Activated CD8-positive, alpha-beta T cell treated with anti-CD3 and anti-CD28 coated beads for 36 hours (primary cell): ENCODE measurements around the gene LRBA. TPM values are rescaled to one million over a fixed set of nuclear protein-coding genes. Genes with fewer than 3 reads are reported as not detected.
"Not testable (repeated sequence)": the region's sequence is repeated elsewhere in the genome, so short reads cannot be mapped to it uniquely, and the experiment has no call there.

Experiments
- ATAC-seq: fragments of 200-7000 bp; cut with Tn5 transposase; one replicate; pipeline ENCODE4 v1.10.0; 2021; ENCODE audit warnings: mild to moderate bottlenecking, moderate library complexity
- CTCF ChIA-PET: fragments of 350-600 bp; sonication (Branson Sonifier 250); formaldehyde crosslinking; loops from one replicate; lab custom pipeline; 2021; ENCODE audit warnings: antibody characterized with exemption; lab: Charles Lee
- POLR2A ChIA-PET: fragments of 350-600 bp; sonication (Branson Sonifier 250); formaldehyde crosslinking; loops from one replicate; lab custom pipeline; 2021; ENCODE audit warnings: antibody characterized with exemption; lab: Charles Lee
- DNase-seq: peaks from one replicate; pipeline ENCODE4 v3.0.0-alpha.2; 2020
- H3K27ac Mint-ChIP-seq: one replicate; pipeline ENCODE4 v1.8.0; 2021; ENCODE audit warnings: mild to moderate bottlenecking, mixed read lengths
- H3K27me3 Mint-ChIP-seq: one replicate; pipeline ENCODE4 v1.8.0; 2021; ENCODE audit warnings: mixed read lengths
- H3K36me3 Mint-ChIP-seq: one replicate; pipeline ENCODE4 v1.8.0; 2021; ENCODE audit warnings: low read depth, mixed read lengths
- H3K4me1 Mint-ChIP-seq: one replicate; pipeline ENCODE4 v1.8.0; 2021; ENCODE audit warnings: low read depth, mixed read lengths
- H3K4me3 Mint-ChIP-seq: one replicate; pipeline ENCODE4 v1.8.0; 2021; ENCODE audit warnings: mild to moderate bottlenecking, moderate library complexity, mixed read lengths
- H3K9me3 Mint-ChIP-seq: one replicate; pipeline ENCODE4 v1.8.0; 2021; ENCODE audit warnings: mixed read lengths
- intact Hi-C: fragments of 100-400 bp; cut with micrococcal nuclease; formaldehyde crosslinking; loops from one replicate; pipeline ENCODE4 v1.10.0; 2022
- total RNA-seq, 2 experiments: library from RNA; stranded (reverse); gene quantifications; one replicate each; pipeline ENCODE4 v1.2.3, GENCODE V29; 2021
- TF ChIP-seq, protein P1 (sequence below): fragments of 200-600 bp; IDR thresholded peaks from one replicate; pipeline ENCODE4 v1.8.0; 2022; ENCODE audit warnings: antibody characterized with exemption, mild to moderate bottlenecking

LRBA gene
- total RNA-seq, 2 experiments from 2014 or later: 48.1 to 52.5 TPM

DNA sequence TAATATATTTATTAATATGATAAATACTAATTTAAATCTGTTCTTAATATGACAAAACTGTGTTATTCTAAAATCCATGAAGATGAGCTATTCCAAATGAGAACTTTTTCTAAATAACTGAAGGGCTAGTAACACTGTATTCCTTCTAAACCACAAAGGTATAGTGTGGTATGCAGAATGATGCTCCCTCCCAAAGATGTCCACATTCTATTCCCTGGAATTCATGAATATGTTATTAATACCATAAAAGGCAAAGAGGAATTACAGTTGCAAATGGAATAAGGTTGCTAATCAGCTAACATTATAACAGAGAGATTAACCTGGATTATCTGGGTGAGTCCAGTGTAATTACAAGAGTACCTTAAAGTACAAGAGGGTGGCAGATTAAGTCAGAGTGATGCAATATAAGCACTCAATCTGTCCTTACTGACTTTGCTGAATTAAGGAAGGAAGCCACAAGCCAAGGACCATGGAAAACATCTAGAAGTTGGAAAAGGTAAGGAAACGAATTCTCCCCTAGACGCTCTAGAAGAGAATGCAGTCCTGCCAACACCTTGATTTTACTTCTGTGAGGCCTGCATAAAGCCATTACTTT lies 453.8 kb downstream of the LRBA start:
- ATAC-seq (no peak), DNase-seq (no peak)
- H3K27ac Mint-ChIP-seq: no peak overlapping the region
- ChIA-PET CTCF (no interaction called here), POLR2A (no interaction called here)
- H3K27me3 Mint-ChIP-seq: no peaks in the 10 kb centered on the region
- no peaks in the 10 kb centered on the region for H3K4me1 Mint-ChIP-seq
- TF ChIP-seq, protein P1, sequence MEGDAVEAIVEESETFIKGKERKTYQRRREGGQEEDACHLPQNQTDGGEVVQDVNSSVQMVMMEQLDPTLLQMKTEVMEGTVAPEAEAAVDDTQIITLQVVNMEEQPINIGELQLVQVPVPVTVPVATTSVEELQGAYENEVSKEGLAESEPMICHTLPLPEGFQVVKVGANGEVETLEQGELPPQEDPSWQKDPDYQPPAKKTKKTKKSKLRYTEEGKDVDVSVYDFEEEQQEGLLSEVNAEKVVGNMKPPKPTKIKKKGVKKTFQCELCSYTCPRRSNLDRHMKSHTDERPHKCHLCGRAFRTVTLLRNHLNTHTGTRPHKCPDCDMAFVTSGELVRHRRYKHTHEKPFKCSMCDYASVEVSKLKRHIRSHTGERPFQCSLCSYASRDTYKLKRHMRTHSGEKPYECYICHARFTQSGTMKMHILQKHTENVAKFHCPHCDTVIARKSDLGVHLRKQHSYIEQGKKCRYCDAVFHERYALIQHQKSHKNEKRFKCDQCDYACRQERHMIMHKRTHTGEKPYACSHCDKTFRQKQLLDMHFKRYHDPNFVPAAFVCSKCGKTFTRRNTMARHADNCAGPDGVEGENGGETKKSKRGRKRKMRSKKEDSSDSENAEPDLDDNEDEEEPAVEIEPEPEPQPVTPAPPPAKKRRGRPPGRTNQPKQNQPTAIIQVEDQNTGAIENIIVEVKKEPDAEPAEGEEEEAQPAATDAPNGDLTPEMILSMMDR: no peak
- intact Hi-C loops: no loop called here
- no peak overlapping the region for H3K4me3 Mint-ChIP-seq
- H3K9me3 Mint-ChIP-seq: peaks cover 3% of the 10 kb centered on the region
- peaks cover 28% of the 10 kb centered on the region for H3K36me3 Mint-ChIP-seq

DNA sequence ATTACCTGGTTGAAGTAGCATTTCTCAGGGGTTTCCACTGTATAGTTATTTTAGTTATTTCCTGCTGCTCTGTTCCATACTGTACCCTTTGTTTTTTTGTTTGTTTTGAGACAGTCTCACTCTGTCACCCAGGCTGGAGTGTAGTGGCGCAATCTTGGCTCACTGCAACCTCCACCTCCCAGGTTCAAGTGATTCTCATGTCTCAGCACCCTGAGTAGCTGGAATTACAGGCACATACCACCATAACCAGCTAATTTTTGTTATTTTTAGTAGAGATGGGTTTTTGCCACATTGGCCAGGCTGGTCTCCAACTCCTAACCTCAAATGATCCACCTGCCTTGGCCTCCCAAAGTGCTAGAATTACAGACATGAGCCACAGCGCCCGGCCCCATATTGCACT lies 457.3 kb downstream of the LRBA start:
- ChIA-PET POLR2A (interaction anchor here (0.6 kb wide), 1 partner anchor 12 kb away, joined by 3 read pairs; no protein-coding TSS in a partner anchor), CTCF (interaction anchor here (1.5 kb wide), 1 partner anchor 34 kb away, joined by 3 read pairs; no protein-coding TSS in a partner anchor)
- H3K27me3 Mint-ChIP-seq, H3K4me3 Mint-ChIP-seq, ATAC-seq, intact Hi-C loops, H3K4me1 Mint-ChIP-seq, H3K9me3 Mint-ChIP-seq, DNase-seq, H3K27ac Mint-ChIP-seq: not testable (repeated sequence)
- peaks cover 21% of the 10 kb centered on the region for H3K36me3 Mint-ChIP-seq

DNA sequence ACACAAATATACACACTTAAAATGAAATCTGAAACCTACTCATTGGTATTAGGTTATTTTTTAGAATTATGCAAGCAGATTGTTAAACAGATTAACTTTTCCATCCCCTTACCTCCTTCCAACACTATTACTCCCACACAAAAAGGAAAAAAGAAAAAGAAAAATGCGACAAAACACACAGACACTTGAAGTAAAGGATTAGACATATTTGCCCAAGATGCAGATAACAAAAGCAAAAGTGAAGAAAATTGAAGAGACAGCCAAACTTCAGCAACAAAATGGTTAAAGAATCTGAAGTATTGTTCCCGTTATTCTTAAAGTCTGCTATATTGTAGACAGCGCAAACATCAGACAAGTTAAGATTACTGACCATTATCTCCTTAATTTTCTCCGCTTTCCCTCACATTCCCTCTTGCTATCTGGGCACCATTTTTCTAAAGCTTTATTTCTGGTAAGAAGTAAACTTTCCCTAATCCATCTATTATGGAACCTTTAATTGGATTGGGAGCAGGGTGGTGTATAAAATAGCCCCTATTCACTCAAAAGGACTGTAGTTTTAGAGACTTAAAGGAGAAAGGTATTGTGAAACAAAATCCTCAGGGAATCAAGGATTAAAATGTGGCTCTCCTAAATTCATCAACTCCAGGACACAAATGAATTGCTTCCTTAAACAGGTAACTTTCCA lies 467.8 kb downstream of the LRBA start:
- TF ChIP-seq, protein P1: no peak
- Mint-ChIP-seq H3K27me3 (no peaks in the 10 kb centered on the region), H3K27ac (no peak overlapping the region), H3K4me3 (no peak overlapping the region), H3K4me1 (peaks cover 2% of the 10 kb centered on the region), H3K9me3 (no peaks in the 10 kb centered on the region), H3K36me3 (peaks cover 5% of the 10 kb centered on the region)
- no peak for DNase-seq
- ATAC-seq: no peak
- intact Hi-C loops: no loop called here
- ChIA-PET POLR2A (no interaction called here), CTCF (no interaction called here)

DNA sequence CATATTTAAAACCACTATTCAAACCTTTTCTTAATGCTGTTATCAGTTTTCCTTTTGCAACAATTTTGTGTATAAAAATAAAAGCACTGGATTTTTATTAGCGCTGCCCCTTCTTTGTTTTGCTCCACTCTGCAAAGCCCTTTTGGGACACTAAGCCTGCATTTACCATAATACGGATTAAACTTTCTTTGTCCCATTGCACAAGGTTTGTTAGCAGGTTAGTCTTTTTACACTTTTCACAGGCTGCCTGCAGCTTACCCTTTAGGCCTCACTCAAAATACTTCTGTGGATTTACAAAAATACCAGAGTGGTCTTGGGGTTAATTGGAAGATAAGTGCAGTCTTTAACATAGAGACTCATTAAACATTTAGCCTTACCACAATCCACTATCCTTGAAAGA lies 468.8 kb downstream of the LRBA start:
- no peaks in the 10 kb centered on the region for H3K36me3 Mint-ChIP-seq
- ChIA-PET POLR2A (interaction anchor here (0.9 kb wide), 1 partner anchor 11 kb away, joined by 3 read pairs; no protein-coding TSS in a partner anchor), CTCF (no interaction called here)
- H3K4me3 Mint-ChIP-seq: no peak overlapping the region
- intact Hi-C loops: no loop called here
- H3K27me3 Mint-ChIP-seq: no peaks in the 10 kb centered on the region
- no peak for ATAC-seq
- H3K9me3 Mint-ChIP-seq: no peaks in the 10 kb centered on the region
- H3K27ac Mint-ChIP-seq: no peak overlapping the region
- H3K4me1 Mint-ChIP-seq: peaks cover 2% of the 10 kb centered on the region
- DNase-seq: no peak
- TF ChIP-seq, protein P1: no peak

DNA sequence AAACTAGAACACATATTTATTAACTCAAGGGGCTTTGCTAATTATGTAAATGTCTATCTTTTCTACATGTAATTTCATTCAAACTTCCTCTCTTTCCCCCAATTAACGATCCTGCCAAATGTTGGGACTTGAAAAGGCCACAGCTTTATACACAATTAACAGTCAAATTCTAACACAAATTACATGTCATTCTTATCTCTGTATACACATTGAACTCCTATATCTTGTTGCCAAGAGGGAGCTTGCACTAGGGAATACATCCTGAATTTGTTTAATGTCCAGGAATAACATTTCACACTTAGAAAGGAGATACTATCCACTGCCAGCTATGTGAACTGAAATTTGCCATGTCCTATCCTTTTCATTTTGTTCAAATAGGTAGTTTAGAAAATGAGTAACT lies 472.0 kb downstream of the LRBA start:
- intact Hi-C loops: no loop called here
- H3K4me3 Mint-ChIP-seq: no peak overlapping the region
- ChIA-PET POLR2A (no interaction called here), CTCF (no interaction called here)
- H3K27me3 Mint-ChIP-seq: no peaks in the 10 kb centered on the region
- peaks cover 1% of the 10 kb centered on the region for H3K36me3 Mint-ChIP-seq
- peaks cover 2% of the 10 kb centered on the region for H3K4me1 Mint-ChIP-seq
- no peak for ATAC-seq
- DNase-seq: no peak
- no peak overlapping the region for H3K27ac Mint-ChIP-seq
- TF ChIP-seq, protein P1: no peak
- H3K9me3 Mint-ChIP-seq: no peaks in the 10 kb centered on the region
